ENCODE data around the gene CHST7. TPM values are rescaled to one million over a fixed set of nuclear protein-coding genes. Genes with fewer than 3 reads are reported as not detected.

Gene CHST7
- total RNA-seq, 1 experiment from 2014 or later, result 17.1 TPM

DNA sequence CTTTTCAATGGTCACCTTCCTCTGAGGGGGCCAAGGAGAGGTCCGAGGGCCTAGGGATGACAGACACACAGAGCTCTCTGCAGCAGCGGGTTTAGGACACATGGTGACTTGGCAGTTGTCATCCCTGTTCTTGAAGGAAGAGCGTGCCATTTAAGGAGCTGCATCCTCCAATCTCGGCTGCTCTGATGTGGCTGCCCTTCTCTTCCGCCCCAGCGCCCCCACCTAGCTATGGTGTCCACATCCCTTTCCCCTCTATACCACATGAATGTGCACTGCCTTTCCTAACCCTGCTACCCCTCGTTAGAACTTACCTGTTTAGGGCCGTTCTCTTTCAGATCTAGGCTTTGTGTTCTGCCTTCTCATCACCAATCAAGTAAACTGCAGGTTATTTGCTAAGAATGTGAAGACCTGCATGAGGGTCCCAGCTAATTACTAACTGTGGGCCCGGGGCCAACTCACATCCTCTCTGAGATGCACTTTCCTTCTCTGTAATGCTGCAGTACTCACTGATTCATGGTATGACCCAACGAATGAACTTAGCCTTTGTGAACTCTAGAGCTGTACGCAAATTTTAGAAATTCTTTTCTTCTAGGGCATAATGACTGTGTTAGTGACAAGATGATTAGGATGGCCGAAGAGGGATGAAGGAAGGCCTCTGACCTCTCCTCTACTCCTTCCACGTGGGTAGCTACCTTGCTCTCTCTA is 38.2 kb downstream of the CHST7 start:
- no peak overlapping the region for H2BK15ac ChIP-seq (ENCODE audit: low read depth, low read length)
- no peak overlapping the region; a peak in 1 of 5 replicates for H3K4me3 Mint-ChIP-seq
- TF ChIP-seq, protein P1, sequence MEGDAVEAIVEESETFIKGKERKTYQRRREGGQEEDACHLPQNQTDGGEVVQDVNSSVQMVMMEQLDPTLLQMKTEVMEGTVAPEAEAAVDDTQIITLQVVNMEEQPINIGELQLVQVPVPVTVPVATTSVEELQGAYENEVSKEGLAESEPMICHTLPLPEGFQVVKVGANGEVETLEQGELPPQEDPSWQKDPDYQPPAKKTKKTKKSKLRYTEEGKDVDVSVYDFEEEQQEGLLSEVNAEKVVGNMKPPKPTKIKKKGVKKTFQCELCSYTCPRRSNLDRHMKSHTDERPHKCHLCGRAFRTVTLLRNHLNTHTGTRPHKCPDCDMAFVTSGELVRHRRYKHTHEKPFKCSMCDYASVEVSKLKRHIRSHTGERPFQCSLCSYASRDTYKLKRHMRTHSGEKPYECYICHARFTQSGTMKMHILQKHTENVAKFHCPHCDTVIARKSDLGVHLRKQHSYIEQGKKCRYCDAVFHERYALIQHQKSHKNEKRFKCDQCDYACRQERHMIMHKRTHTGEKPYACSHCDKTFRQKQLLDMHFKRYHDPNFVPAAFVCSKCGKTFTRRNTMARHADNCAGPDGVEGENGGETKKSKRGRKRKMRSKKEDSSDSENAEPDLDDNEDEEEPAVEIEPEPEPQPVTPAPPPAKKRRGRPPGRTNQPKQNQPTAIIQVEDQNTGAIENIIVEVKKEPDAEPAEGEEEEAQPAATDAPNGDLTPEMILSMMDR (conservative IDR thresholded peaks at IDR 0.05), result no peak
- peaks cover 33% of the 10 kb centered on the region for H3K9me3 ChIP-seq (ENCODE audit: control insufficient read depth, low read depth, low read length)
- H2BK120ac ChIP-seq (ENCODE audit: low read depth, low read length, poor library complexity, severe bottlenecking), result no peak overlapping the region
- no peak overlapping the region for H3K4ac ChIP-seq (ENCODE audit: low read depth, low read length)
- no peak overlapping the region for H3K27ac ChIP-seq (ENCODE audit: insufficient read length, low read depth, low read length)
- no peaks in the 10 kb centered on the region for H3K79me1 ChIP-seq (ENCODE audit: insufficient read depth, low read depth, low read length, poor library complexity, severe bottlenecking)
- no peaks in the 10 kb centered on the region for H3K4me1 Mint-ChIP-seq
- H3K18ac ChIP-seq (ENCODE audit: insufficient read length, low read depth, low read length), result no peak overlapping the region
- no peak for DNase-seq
- no peak overlapping the region; a peak in 1 of 7 replicates for H3K27ac Mint-ChIP-seq
- no peak overlapping the region for H2AK5ac ChIP-seq (ENCODE audit: insufficient read length, low read length)
- no peaks in the 10 kb centered on the region for H3K4me1 ChIP-seq (ENCODE audit: insufficient read depth, low read length)
- H2BK12ac ChIP-seq (ENCODE audit: insufficient read length, low read depth, low read length), result no peak overlapping the region
- peaks cover 64 to 71% of the 10 kb centered on the region in 2 experiments for H3K9me3 Mint-ChIP-seq
- no peak overlapping the region for H3K9ac ChIP-seq (ENCODE audit: extremely low read depth, insufficient read length, low read length)
- no peak overlapping the region for H4K8ac ChIP-seq (replicated peaks; ENCODE audit: insufficient read length, low read depth, low read length)
- no peaks in the 10 kb centered on the region for H3K79me2 ChIP-seq (ENCODE audit: insufficient read depth, low read length)
- H4K91ac ChIP-seq (ENCODE audit: insufficient read length, low read depth, low read length), result no peak overlapping the region
- no peak overlapping the region for H3K4me2 ChIP-seq (ENCODE audit: insufficient read depth, insufficient read length, low read length)
- H3K56ac ChIP-seq (ENCODE audit: insufficient read length, low read depth, low read length), result no peak overlapping the region
- no peak overlapping the region for H3K14ac ChIP-seq (ENCODE audit: insufficient read depth, low read length)
- H3K23me2 ChIP-seq (ENCODE audit: insufficient read length, low read depth, low read length, poor library complexity, severe bottlenecking), result no peaks in the 10 kb centered on the region
- H2BK20ac ChIP-seq (ENCODE audit: low read depth, low read length, poor library complexity, severe bottlenecking), result no peak overlapping the region
- peaks cover 2% of the 10 kb centered on the region; the same call in 1 of the 2 replicates for H3K27me3 Mint-ChIP-seq (ENCODE audit: low read depth)
- no peak overlapping the region for H2AFZ ChIP-seq (ENCODE audit: low read length)
- H3T11ph ChIP-seq (ENCODE audit: low read length), result no peak overlapping the region
- H4K20me1 ChIP-seq (ENCODE audit: control insufficient read depth, insufficient read depth, insufficient read length), result no peaks in the 10 kb centered on the region
- H2BK5ac ChIP-seq (ENCODE audit: insufficient read length, low read length), result no peak overlapping the region
- WGBS (ENCODE audit: extremely low coverage, insufficient read length, low lambda C conversion rate), result no CpG with 5 or more reads among the region's 13 CpGs
- no peak overlapping the region for H4K5ac ChIP-seq (ENCODE audit: insufficient read length, low read depth, low read length)
- peaks cover 2 to 23% (median 19%) of the 10 kb centered on the region in 3 experiments; a peak in 6 of 7 replicates for H3K36me3 Mint-ChIP-seq (ENCODE audit: insufficient read depth in 1 of 3, low read depth in 3 of 3)
- no peaks in the 10 kb centered on the region for H3K27me3 ChIP-seq (ENCODE audit: insufficient read depth, low read length)
- H3K23ac ChIP-seq (ENCODE audit: insufficient read length, low read depth, low read length), result no peak overlapping the region

Measured in H9 (cell line).